H9 (cell line): Measurements from ENCODE around the gene SLC25A25. TPM values are rescaled to one million over a fixed set of nuclear protein-coding genes. Genes with fewer than 3 reads are reported as not detected.

Source experiments
- DNase-seq: peaks from one replicate; pipeline ENCODE4 v3.0.0-alpha.2; 2017
- H2AFZ ChIP-seq: one replicate; pipeline ENCODE4 v1.6.1; 2013; ENCODE audit warnings: mild to moderate bottlenecking, low read length, control low read depth, moderate library complexity
- H2AK5ac ChIP-seq: 2 replicates; pipeline ENCODE4 v1.6.1; 2013; ENCODE audit warnings: low read length, control low read depth, mixed read lengths; ENCODE audit not compliant: insufficient read length
- H2BK120ac ChIP-seq: one replicate; pipeline ENCODE4 v1.6.1; 2013; ENCODE audit warnings: low read depth, mild to moderate bottlenecking, low read length, control low read depth, inconsistent platforms; ENCODE audit not compliant: poor library complexity, severe bottlenecking
- H2BK12ac ChIP-seq: 2 replicates; pipeline ENCODE4 v1.6.1; 2013; ENCODE audit warnings: low read length, control low read depth, mixed read lengths, low read depth; ENCODE audit not compliant: insufficient read length
- H2BK15ac ChIP-seq: 2 replicates; pipeline ENCODE4 v1.6.1; 2013; ENCODE audit warnings: low read depth, low read length, control low read depth
- H2BK20ac ChIP-seq: one replicate; pipeline ENCODE4 v1.6.1; 2013; ENCODE audit warnings: low read depth, mild to moderate bottlenecking, low read length, control low read depth, inconsistent platforms; ENCODE audit not compliant: poor library complexity, severe bottlenecking
- H2BK5ac ChIP-seq: 2 replicates; pipeline ENCODE4 v1.6.1; 2013; ENCODE audit warnings: low read length, control low read depth, mixed read lengths; ENCODE audit not compliant: insufficient read length
- H3K14ac ChIP-seq: 2 replicates; pipeline ENCODE4 v1.6.1; 2013; ENCODE audit warnings: low read length, control low read depth; ENCODE audit not compliant: insufficient read depth
- H3K18ac ChIP-seq: 2 replicates; pipeline ENCODE4 v1.6.1; 2013; ENCODE audit warnings: low read depth, mild to moderate bottlenecking, mixed read lengths, low read length, control low read depth; ENCODE audit not compliant: insufficient read length
- H3K23ac ChIP-seq: 2 replicates; pipeline ENCODE4 v1.6.1; 2013; ENCODE audit warnings: low read length, control low read depth, mixed read lengths, low read depth; ENCODE audit not compliant: insufficient read length
- H3K23me2 ChIP-seq: 2 replicates; pipeline ENCODE4 v1.6.1; 2013; ENCODE audit warnings: low read depth, mild to moderate bottlenecking, mixed read lengths, low read length, control low read depth; ENCODE audit not compliant: insufficient read length, poor library complexity, severe bottlenecking
- H3K27ac ChIP-seq: 2 replicates; pipeline ENCODE4 v1.5.1; 2013; ENCODE audit warnings: low read length, control low read depth, mixed read lengths, low read depth; ENCODE audit not compliant: insufficient read length
- H3K27me3 ChIP-seq: 2 replicates; pipeline ENCODE4 v1.6.1; 2013; ENCODE audit warnings: low read length, control low read depth, inconsistent platforms; ENCODE audit not compliant: insufficient read depth
- H3K4ac ChIP-seq: 2 replicates; pipeline ENCODE4 v1.6.1; 2013; ENCODE audit warnings: low read depth, mild to moderate bottlenecking, control low read depth, inconsistent platforms, low read length, moderate library complexity
- H3K4me1 ChIP-seq: 2 replicates; pipeline ENCODE4 v1.6.1; 2013; ENCODE audit warnings: low read length, control low read depth, inconsistent platforms; ENCODE audit not compliant: insufficient read depth
- H3K4me2 ChIP-seq: 2 replicates; pipeline ENCODE4 v1.6.1; 2013; ENCODE audit warnings: low read length, control low read depth, mixed read lengths; ENCODE audit not compliant: insufficient read length, insufficient read depth
- H3K56ac ChIP-seq: 2 replicates; pipeline ENCODE4 v1.6.1; 2013; ENCODE audit warnings: low read depth, mild to moderate bottlenecking, mixed read lengths, low read length, control low read depth; ENCODE audit not compliant: insufficient read length
- H3K79me1 ChIP-seq: 2 replicates; pipeline ENCODE4 v1.6.1; 2013; ENCODE audit warnings: low read depth, mild to moderate bottlenecking, moderate library complexity, low read length, control low read depth, inconsistent platforms; ENCODE audit not compliant: insufficient read depth, poor library complexity, severe bottlenecking
- H3K79me2 ChIP-seq: 2 replicates; pipeline ENCODE4 v1.6.1; 2013; ENCODE audit warnings: low read length, control low read depth, inconsistent platforms; ENCODE audit not compliant: insufficient read depth
- H3K9ac ChIP-seq: 2 replicates; pipeline ENCODE4 v1.6.1; 2013; ENCODE audit warnings: low read length, control low read depth, mixed read lengths; ENCODE audit not compliant: insufficient read length; ENCODE audit errors: extremely low read depth
- H3K9me3 ChIP-seq: one replicate; pipeline ENCODE4 v1.6.1; 2013; ENCODE audit warnings: low read depth, low read length, inconsistent platforms; ENCODE audit not compliant: control insufficient read depth
- H3T11ph ChIP-seq: one replicate; pipeline ENCODE4 v1.6.1; 2013; ENCODE audit warnings: mild to moderate bottlenecking, low read length, control low read depth, inconsistent platforms
- H4K20me1 ChIP-seq: one replicate; pipeline ENCODE4 v1.6.1; 2013; ENCODE audit not compliant: control insufficient read depth, insufficient read length, insufficient read depth
- H4K5ac ChIP-seq: 2 replicates; pipeline ENCODE4 v1.6.1; 2013; ENCODE audit warnings: low read depth, mild to moderate bottlenecking, mixed read lengths, low read length, control low read depth; ENCODE audit not compliant: insufficient read length
- H4K8ac ChIP-seq: replicated peaks from 2 replicates; pipeline ENCODE4 v1.6.1; 2013; ENCODE audit warnings: low read length, control low read depth, mixed read lengths, low read depth; ENCODE audit not compliant: insufficient read length
- H4K91ac ChIP-seq: 2 replicates; pipeline ENCODE4 v1.6.1; 2013; ENCODE audit warnings: low read depth, mild to moderate bottlenecking, moderate library complexity, mixed read lengths, low read length, control low read depth; ENCODE audit not compliant: insufficient read length
- H3K27ac Mint-ChIP-seq, 3 experiments: 2 replicates in 2 of 3; 3 replicates in 1 of 3; pipeline ENCODE4 v1.8.0; 2020 to 2021; ENCODE audit warnings: mixed read lengths in 3 of 3, mild to moderate bottlenecking in 1 of 3, moderate library complexity in 1 of 3
- H3K27me3 Mint-ChIP-seq: 2 replicates; pipeline ENCODE4 v1.8.0; 2021; ENCODE audit warnings: low read depth, mild to moderate bottlenecking, moderate library complexity, mixed read lengths
- H3K36me3 Mint-ChIP-seq, 3 experiments: 2 replicates in 2 of 3; 3 replicates in 1 of 3; pipeline ENCODE4 v1.8.0; 2020 to 2021; ENCODE audit warnings: low read depth in 3 of 3, mixed read lengths in 3 of 3; ENCODE audit not compliant: insufficient read depth in 1 of 3
- H3K4me1 Mint-ChIP-seq, 2 experiments: 2 replicates each; pipeline ENCODE4 v1.8.0; 2020; ENCODE audit warnings: mixed read lengths in 2 of 2
- H3K4me3 Mint-ChIP-seq, 2 experiments: 2 replicates in 1 of 2; 3 replicates in 1 of 2; pipeline ENCODE4 v1.8.0; 2020 to 2021; ENCODE audit warnings: mild to moderate bottlenecking in 2 of 2, mixed read lengths in 2 of 2, moderate library complexity in 1 of 2
- H3K9me3 Mint-ChIP-seq, 2 experiments: 2 replicates in 1 of 2; 3 replicates in 1 of 2; pipeline ENCODE4 v1.8.0; 2020; ENCODE audit warnings: mild to moderate bottlenecking in 2 of 2, mixed read lengths in 2 of 2, moderate library complexity in 1 of 2
- CTCF ChIP-seq: fragments of 200-600 bp; sonication (generic); conservative IDR thresholded peaks from 3 replicates; pipeline ENCODE4 v1.8.0; 2021; ENCODE audit warnings: antibody characterized with exemption, mild to moderate bottlenecking
- WGBS: extraction: QIAGEN DNeasy Blood & Tissue Kit; methylation state at CpG from one replicate; pipeline ENCODE4 v1.1.7; 2013; ENCODE audit warnings: missing lambda C conversion rate, low lambda C conversion rate, mixed read lengths; ENCODE audit not compliant: insufficient read length; ENCODE audit errors: extremely low coverage; 5-methylcytosine and 5-hydroxymethylcytosine counted together
- total RNA-seq: library from RNA; stranded (reverse); gene quantifications from 2 replicates; pipeline ENCODE4 v1.2.1, GENCODE V29; 2021

SLC25A25 gene
- total RNA-seq, 1 experiment from 2014 or later, result 16.9 TPM

DNA sequence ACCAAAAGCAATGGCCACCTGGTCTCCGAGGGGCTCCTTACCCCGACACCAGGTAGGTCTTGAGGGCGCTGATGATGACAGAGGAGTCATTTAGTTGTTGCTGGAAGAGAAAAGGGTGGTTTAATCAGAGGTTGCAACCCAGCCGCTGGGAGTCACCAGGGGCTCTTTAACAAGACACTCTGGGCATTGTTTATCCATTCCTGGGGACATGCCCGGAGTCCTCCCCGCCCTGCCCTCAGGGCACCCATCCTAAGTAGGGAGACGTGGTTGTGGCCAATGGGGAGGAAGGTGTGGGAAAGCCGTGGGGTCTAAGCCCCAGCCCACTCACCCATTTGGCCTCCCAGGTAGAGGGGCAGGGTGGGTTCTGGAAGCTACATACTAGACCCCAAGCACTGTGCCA is 56.4 kb downstream of the SLC25A25 start:
- H3K9me3 ChIP-seq, result no peaks in the 10 kb centered on the region
- no peak overlapping the region for H4K5ac ChIP-seq
- H2AFZ ChIP-seq, result no peak overlapping the region
- no peak overlapping the region for H3K56ac ChIP-seq
- H3K23me2 ChIP-seq, result peaks cover 12% of the 10 kb centered on the region
- no peaks in the 10 kb centered on the region for H3K79me1 ChIP-seq
- H3K27ac ChIP-seq, result no peak overlapping the region
- H3K4me2 ChIP-seq, result no peak overlapping the region
- no CpG with 5 or more reads among the region's 8 CpGs for WGBS
- Mint-ChIP-seq H3K36me3 (peaks cover 23 to 42% (median 38%) of the 10 kb centered on the region in 3 experiments), H3K4me3 (no peak overlapping the region), H3K27ac (no peak overlapping the region; a peak in 1 of 7 replicates), H3K9me3 (peaks cover 6 to 9% of the 10 kb centered on the region in 2 experiments), H3K4me1 (peaks cover 13 to 16% of the 10 kb centered on the region in 2 experiments), H3K27me3 (peaks cover 9% of the 10 kb centered on the region)
- no peak overlapping the region for H3K18ac ChIP-seq
- H3K27me3 ChIP-seq, result 0 out of 2 replicates have a peak, but pooled peaks cover 3% of the 10 kb centered on the region
- no peak for TF ChIP-seq CTCF
- H4K20me1 ChIP-seq, result no peaks in the 10 kb centered on the region
- H2AK5ac ChIP-seq, result no peak overlapping the region
- no peak overlapping the region for H4K91ac ChIP-seq
- H3K9ac ChIP-seq, result no peak overlapping the region
- H3K4me1 ChIP-seq, result no peaks in the 10 kb centered on the region
- H3K4ac ChIP-seq, result no peak overlapping the region
- DNase-seq, result no peak
- H2BK15ac ChIP-seq, result no peak overlapping the region
- no peak overlapping the region for H2BK12ac ChIP-seq
- H3K14ac ChIP-seq, result no peak overlapping the region
- H3K79me2 ChIP-seq, result no peaks in the 10 kb centered on the region
- H3T11ph ChIP-seq, result no peak overlapping the region
- H4K8ac ChIP-seq, result no peak overlapping the region
- H2BK20ac ChIP-seq, result no peak overlapping the region
- no peak overlapping the region for H2BK5ac ChIP-seq
- no peak overlapping the region for H2BK120ac ChIP-seq
- no peak overlapping the region for H3K23ac ChIP-seq
